Tibial nerve (tissue), 3 donors: ENCODE measurements around the gene DNAJA3.

ENCODE experiments used
- CTCF ChIP-seq, 5 experiments: fragments of 200-600 bp in 3 of 5; fragments of 450-650 bp in 2 of 5; sonication (generic) in 3 of 5; IDR thresholded peaks; one replicate each; pipeline ENCODE4 v1.5.1; 2016 to 2019; ENCODE audit warnings: antibody characterized with exemption in 5 of 5, mild to moderate bottlenecking in 3 of 5, moderate library complexity in 2 of 5
- POLR2A ChIP-seq, 2 donors: fragments of 450-650 bp; IDR thresholded peaks; one replicate each; pipeline ENCODE4 v1.6.1; 2017; ENCODE audit warnings: antibody characterized with exemption in 2 of 2, mild to moderate bottlenecking in 2 of 2, moderate library complexity in 2 of 2

- TF ChIP-seq CTCF (IDR thresholded peaks at IDR 0.05) (no peak), POLR2A (IDR thresholded peaks at IDR 0.05) (no peak)
Measured at GRCh38 chr16:4455951-4456350, 30.3 kb downstream of the DNAJA3 start.
